Smooth muscle cell (in vitro differentiated cells): Measurements from ENCODE around the gene FUZ. TPM values are rescaled to one million over a fixed set of nuclear protein-coding genes. Genes with fewer than 3 reads are reported as not detected.

Source experiments
- DNase-seq: peaks from one replicate; lab custom pipeline; 2025; ENCODE audit not compliant: unreplicated experiment; lab: John Stamatoyannopoulos, UW
- H2AFZ ChIP-seq: fragments of 200-600 bp; sonication (generic); 2 replicates; pipeline ENCODE4 v1.6.0; 2016; ENCODE audit warnings: antibody characterized with exemption, low read depth, mild to moderate bottlenecking
- H3F3A ChIP-seq: fragments of 200-600 bp; sonication (generic); 2 replicates; pipeline ENCODE4 v1.6.0; 2017; ENCODE audit warnings: antibody characterized with exemption, low read depth
- H3K27ac ChIP-seq: fragments of 200-600 bp; sonication (generic); 2 replicates; pipeline ENCODE4 v1.5.1; 2016; ENCODE audit warnings: low read depth, mild to moderate bottlenecking
- H3K27me3 ChIP-seq: fragments of 200-600 bp; sonication (generic); 2 replicates; pipeline ENCODE4 v1.6.1; 2016; ENCODE audit warnings: low read depth, mild to moderate bottlenecking
- H3K36me3 ChIP-seq: fragments of 200-600 bp; sonication (generic); 2 replicates; pipeline ENCODE4 v1.5.1; 2016; ENCODE audit warnings: low read depth
- H3K4me1 ChIP-seq: fragments of 200-600 bp; sonication (generic); 2 replicates; pipeline ENCODE4 v1.5.1; 2016; ENCODE audit warnings: low read depth
- H3K4me2 ChIP-seq: fragments of 200-600 bp; sonication (generic); 2 replicates; pipeline ENCODE4 v1.6.0; 2016; ENCODE audit warnings: mild to moderate bottlenecking
- H3K4me3 ChIP-seq: fragments of 200-600 bp; sonication (generic); 2 replicates; pipeline ENCODE4 v1.5.1; 2016; ENCODE audit warnings: mild to moderate bottlenecking
- H3K79me2 ChIP-seq: fragments of 200-600 bp; sonication (generic); 2 replicates; pipeline ENCODE4 v1.6.0; 2016; ENCODE audit warnings: low read depth, mild to moderate bottlenecking
- H3K9ac ChIP-seq: fragments of 200-600 bp; sonication (generic); 2 replicates; pipeline ENCODE4 v1.6.0; 2016; ENCODE audit warnings: low read depth
- H3K9me3 ChIP-seq: fragments of 200-600 bp; sonication (generic); replicated peaks from 2 replicates; pipeline ENCODE4 v1.5.1; 2016; ENCODE audit warnings: low read depth
- H4K20me1 ChIP-seq: fragments of 200-600 bp; sonication (generic); 2 replicates; pipeline ENCODE4 v1.6.0; 2016; ENCODE audit warnings: low read depth
- CTCF ChIP-seq: fragments of 200-600 bp; sonication (generic); IDR thresholded peaks from 2 replicates; pipeline ENCODE4 v1.5.1; 2017; ENCODE audit warnings: borderline replicate concordance, mild to moderate bottlenecking, antibody characterized with exemption; ENCODE audit not compliant: insufficient read depth, poor library complexity, severe bottlenecking
- WGBS: methylation state at CpG from one replicate; pipeline ENCODE4 v1.1.7; 2016; ENCODE audit warnings: low lambda C conversion rate; 5-methylcytosine and 5-hydroxymethylcytosine counted together
- polyA plus RNA-seq: library from polyadenylated mRNA; unstranded; fragments of >200 nt; fragmentation: Nextera tagmentation; extraction: Ambion mirVana; gene quantifications from 2 replicates; pipeline ENCODE4 v1.2.1, GENCODE V29; 2016
- total RNA-seq: library from RNA; depleted of rRNA; stranded (reverse); fragments of >200 nt; gene quantifications from 2 replicates; pipeline ENCODE4 v1.2.3, GENCODE V29; 2014

FUZ gene
- total and polyA plus RNA-seq, 2 experiments from 2014 or later = 16.2 to 18.3 TPM

- no peaks in the 10 kb centered on the region for H3K36me3 ChIP-seq
- H3K27me3 ChIP-seq = no peaks in the 10 kb centered on the region
- peak overlapping the region; percentile 90 for H3K4me2 ChIP-seq
- H3K4me1 ChIP-seq = peaks cover 13% of the 10 kb centered on the region
- no peak for DNase-seq
- H3K79me2 ChIP-seq = peaks cover 48% of the 10 kb centered on the region
- H3K4me3 ChIP-seq = peak overlapping the region; percentile 86
- no peaks in the 10 kb centered on the region for H3K9me3 ChIP-seq
- no peak overlapping the region for H3K9ac ChIP-seq
- peaks cover 35% of the 10 kb centered on the region for H4K20me1 ChIP-seq
- H3K27ac ChIP-seq = peak overlapping the region; percentile 98
- H2AFZ ChIP-seq = no peak overlapping the region
- H3F3A ChIP-seq = peaks cover 12% of the 10 kb centered on the region
- WGBS = 93% methylated on average over 15 of the region's 15 CpGs
- no peak for TF ChIP-seq CTCF
Measured at GRCh38 chr19:49849433-49850220, 36.5 kb upstream of the FUZ start.

- Histone ChIP-seq H3K27me3 (no peaks in the 10 kb centered on the region), H3K27ac (peak overlapping the region; percentile 33), H3F3A (peaks cover 12% of the 10 kb centered on the region), H3K4me2 (no peak overlapping the region), H3K79me2 (peaks cover 41% of the 10 kb centered on the region), H4K20me1 (peaks cover 28% of the 10 kb centered on the region), H3K36me3 (no peaks in the 10 kb centered on the region), H3K9ac (no peak overlapping the region), H3K9me3 (no peaks in the 10 kb centered on the region), H2AFZ (no peak overlapping the region), H3K4me3 (no peak overlapping the region), H3K4me1 (peaks cover 13% of the 10 kb centered on the region)
- DNase-seq = no peak
- 96% methylated on average over 3 of the region's 3 CpGs for WGBS
- TF ChIP-seq CTCF = no peak
Measured at GRCh38 chr19:49848938-49849337, 35.8 kb upstream of the FUZ start.

GRCh38 chr19:49847731-49848696 lies 34.9 kb upstream of the FUZ start:
- Histone ChIP-seq H3K27me3 (no peaks in the 10 kb centered on the region), H3K9me3 (no peaks in the 10 kb centered on the region), H3K36me3 (no peaks in the 10 kb centered on the region), H4K20me1 (peaks cover 19% of the 10 kb centered on the region), H3K4me2 (no peak overlapping the region), H3K79me2 (peaks cover 32% of the 10 kb centered on the region), H3F3A (peaks cover 12% of the 10 kb centered on the region), H3K4me1 (peaks cover 11% of the 10 kb centered on the region), H3K27ac (peak overlapping the region; percentile 33), H3K9ac (no peak overlapping the region), H3K4me3 (no peak overlapping the region), H2AFZ (no peak overlapping the region)
- WGBS = 73% methylated on average over 10 of the region's 10 CpGs
- TF ChIP-seq CTCF = no peak
- no peak for DNase-seq
